NCI-H345 treated with DMSO at 0.1 percent for 48 hours (cell line): ENCODE measurements around the gene MT3.
"Not testable (repeated sequence)": the region's sequence is repeated elsewhere in the genome, so short reads cannot be mapped to it uniquely, and the experiment has no call there.

Source experiments
- DNase-seq: peaks from one replicate; lab custom pipeline; 2025; ENCODE audit not compliant: unreplicated experiment; lab: John Stamatoyannopoulos, UW

The MT3 gene

DNA sequence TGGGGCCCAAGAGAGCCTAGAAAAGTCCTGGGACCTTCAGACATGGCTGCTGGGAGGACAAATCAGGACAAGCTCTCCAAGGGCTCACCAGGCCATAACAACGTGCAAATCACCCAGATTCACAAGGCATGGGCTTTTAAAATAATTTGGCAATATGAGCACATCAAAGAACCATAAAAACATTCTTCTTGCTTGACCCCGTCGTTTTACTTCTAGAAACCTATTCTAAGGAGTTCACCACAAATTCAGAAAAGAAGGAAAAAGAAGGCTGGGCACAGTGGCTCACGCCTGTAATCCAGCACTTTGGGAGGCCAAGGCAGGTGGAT is 12.1 kb upstream of the MT3 start:
- DNase-seq, result no peak

DNA sequence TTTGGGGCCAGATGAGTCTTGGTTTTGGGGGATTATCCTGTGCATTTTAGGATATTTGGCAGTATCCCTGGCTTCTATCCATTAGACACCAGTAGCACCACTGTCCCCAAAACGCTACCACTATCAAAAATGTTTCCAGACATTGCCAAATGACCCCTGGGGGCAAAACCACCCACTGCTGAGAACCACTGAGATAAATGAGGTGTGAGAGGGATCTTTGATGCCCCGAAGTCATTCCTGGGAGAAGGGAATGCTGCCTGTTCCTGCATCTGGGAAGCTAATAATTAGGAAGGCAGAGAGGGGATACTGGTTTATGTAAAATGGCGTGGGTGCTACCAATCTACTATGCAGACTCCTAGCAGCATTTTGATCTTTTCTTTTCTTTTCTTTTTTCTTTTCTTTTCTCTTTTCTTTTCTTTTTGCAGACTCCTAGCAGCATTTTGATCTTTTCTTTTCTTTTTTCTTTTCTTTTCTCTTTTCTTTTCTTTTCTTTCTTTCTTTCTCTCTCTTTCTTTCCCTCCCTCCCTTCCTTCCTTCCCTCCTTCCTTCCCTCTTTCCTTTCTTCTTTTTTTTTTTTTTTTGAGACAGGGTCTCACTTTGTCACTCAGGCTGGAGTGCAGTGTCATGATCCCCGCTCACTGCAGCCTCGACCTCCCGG is 8.8 kb upstream of the MT3 start:
- no peak for DNase-seq

DNA sequence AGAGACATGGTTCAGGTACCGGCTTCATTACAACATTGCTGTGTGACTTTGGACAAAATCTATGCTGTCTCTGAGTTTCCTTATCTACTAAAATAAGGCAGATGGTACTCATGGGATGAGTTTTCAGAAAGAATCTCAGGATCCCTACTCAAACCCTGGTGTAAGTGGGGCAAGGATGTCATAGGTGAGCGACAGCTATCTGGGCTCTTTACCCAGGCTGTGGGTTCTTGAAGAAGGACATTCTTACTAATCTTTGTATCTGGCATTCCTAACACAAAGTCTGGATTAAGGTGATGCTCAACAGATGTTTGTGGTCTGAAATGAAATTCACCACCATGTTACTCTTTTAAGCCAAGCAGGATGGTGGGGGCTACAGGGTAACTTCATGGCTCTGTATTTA is 6.4 kb upstream of the MT3 start:
- DNase-seq, result not testable (repeated sequence)

DNA sequence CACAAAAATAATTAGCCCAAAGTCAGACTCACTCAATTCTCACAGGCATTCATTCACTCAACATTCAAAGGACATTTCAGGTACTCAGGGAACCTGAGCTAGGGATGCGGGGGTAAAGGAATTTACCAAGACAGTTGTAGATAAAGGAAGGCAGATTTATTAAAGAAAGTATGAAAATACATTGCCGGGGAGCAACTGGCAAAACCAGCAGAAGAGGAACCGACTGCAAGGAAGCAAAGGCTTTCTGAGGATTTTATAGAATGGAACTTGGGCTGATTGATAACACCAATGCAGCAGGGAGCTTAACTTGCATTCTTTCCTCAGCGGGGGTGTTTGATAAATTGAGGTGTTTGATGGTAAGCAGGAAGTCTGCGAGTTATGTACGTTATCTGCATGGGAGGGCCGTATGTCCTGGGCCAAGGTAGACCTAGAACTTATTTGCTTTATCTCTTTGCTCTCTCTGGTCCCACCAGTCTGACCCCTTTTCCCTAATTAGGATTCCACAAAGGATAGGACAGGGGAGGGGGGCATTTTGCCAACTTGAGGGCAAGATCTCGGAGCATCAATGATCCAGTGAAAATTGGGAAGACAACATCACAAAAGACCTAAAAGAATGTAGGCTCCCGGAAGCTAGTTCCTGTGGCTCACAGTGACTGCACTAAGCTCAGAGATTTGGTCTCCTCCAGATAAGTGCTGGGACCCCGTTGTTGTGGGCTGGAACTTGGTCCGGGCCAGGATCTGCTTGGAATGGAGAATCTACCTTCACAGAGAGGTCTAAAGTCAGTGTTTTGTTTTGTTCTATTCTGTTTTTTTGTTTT is 5.8 kb upstream of the MT3 start:
- no peak for DNase-seq

DNA sequence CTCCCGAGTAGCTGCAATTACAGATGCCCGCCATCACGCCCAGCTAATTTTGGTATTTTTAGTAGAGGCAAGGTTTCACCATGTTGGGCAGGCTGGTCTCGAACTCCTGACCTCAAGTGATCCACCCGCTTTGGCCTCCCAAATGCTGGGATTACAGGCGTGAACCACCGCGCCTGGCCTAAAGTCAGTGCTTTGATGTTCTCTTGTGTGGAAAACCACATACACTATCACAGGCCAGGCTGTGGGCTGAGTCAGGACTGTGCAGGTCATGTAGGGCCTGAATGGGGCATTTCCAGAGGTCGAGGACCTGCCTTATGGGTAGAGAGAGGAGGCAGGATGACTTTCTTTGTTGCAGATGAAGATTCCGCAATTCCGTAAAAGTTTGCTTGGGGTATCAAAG is 5.1 kb upstream of the MT3 start:
- no peak for DNase-seq

DNA sequence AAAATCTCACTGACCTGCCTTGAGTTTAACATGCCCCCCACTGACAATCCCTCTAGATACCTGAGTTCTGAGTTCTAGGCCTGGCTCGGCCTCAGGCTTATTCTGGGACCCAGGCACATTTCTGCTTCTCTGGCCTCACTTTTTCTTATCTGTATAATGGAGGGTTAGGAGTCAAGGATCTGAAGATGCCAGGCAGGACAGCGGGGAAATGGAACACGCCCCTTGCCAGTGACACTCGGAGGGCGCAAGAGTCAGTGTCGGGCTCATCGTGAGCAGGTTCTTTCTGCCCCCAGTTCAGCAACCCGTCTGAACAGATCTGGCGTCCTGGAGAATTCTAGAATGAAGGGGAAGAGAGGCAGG is 567 bp upstream of the MT3 start:
- DNase-seq, result no peak

DNA sequence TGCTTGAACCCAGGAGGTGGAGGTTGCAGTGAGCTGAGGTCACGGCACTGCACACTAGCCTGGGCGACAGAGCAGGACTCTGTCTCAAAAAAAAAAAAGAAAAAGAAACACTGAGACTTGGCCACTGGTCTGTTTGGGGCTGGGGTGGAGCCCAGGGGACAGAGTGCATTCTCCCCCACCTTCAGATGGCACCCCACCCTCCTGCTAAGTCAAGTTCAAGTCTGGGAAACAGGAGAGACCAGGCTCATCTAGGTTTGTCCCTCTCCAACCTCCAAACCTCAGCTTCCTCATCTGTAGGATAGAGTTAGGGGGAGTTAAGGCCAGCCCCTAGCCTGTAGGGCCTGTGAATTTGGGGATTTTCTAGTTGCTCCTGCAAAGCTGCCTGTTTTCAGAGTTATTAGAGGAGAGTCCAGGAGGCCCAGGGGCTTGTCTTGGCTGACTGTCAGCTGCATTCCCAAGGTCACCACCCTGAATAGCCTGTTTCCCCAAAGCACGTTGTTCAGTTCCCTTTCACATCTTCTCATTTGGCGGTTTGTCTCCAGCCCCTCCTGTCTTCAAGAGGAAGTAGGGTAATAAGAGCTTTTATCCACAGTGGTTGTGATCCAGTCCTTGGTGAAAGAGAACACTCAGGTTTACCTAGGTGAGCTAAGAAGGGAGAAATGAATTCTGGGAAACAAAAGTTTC is 2.2 kb downstream of the MT3 start:
- no peak for DNase-seq

DNA sequence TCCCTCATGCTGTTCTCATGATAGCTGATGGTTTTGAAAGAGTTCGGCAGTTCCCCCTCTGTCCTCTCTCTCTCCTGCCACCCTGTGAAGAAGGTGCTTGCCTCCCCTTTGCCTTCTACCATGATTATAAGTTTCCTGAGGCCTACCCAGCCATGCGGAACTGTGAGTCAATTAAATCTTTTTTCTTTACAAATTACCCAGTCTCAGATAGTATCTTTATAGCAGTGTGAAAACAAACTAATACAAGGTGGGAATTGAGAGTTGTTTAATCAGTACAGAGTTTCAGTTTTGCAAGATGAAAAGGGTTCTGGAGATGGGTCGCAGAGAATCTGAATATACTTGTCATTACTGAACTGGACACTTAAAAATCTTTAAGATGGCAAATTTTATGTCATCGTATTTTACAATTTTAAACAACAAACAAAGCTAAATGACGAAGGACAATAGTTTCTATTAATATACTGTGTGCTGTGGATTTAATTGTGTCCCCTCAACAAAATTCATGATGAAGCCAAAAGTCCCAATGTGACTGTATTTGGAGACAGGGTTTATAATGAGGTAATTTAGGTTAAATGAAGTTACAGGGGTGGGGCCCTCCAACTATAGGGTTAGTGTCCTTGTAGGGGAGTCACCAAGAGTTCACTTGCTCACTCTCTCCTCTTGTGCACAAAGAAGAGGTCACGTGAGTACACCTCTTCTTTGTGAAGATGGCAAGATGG is 4.4 kb downstream of the MT3 start:
- DNase-seq, result no peak

DNA sequence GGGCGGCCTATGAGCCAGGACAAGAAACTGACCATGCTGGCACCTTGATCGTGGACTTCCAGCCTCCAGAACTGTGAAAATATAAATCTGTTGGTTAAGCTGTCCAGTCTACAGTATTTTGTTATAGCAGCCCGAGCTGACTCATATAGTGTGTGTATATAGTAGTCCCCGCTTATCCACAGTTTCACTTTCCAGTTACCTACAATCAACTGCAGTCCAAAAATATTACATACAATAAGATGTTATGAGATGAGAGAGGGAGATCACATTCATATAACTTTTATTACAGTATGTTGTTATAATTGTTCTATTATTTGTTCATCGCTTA is 4.9 kb downstream of the MT3 start:
- no peak for DNase-seq

DNA sequence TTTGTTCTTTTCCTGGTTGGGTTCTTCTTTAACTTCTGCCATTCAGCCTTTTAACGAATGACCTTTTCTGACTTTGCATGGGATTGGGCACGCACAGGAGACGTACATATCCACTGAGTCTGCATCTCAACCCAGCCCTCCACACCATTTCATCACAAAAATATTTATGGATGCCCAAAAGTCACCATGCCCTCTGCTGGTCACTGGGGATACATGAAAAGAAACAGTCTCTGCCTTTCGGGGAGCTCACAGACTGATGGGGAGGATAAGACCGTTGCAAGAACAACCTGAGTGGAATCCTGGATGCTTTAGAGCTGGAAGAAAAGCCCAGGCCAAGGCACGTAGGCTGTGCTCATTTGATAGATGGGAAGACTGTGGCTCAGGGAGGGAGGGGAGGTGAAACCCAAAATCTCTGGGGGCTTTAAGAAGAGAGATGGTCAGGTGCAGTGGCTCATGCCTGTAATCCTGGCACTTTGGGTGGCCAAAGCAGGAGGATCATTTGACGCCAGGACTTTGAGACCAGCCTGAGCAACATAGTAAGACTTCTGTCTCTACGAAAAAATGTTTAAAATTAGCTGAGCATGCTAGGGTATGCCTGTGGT is 11.2 kb downstream of the MT3 start:
- DNase-seq, result peak; percentile 27

DNA sequence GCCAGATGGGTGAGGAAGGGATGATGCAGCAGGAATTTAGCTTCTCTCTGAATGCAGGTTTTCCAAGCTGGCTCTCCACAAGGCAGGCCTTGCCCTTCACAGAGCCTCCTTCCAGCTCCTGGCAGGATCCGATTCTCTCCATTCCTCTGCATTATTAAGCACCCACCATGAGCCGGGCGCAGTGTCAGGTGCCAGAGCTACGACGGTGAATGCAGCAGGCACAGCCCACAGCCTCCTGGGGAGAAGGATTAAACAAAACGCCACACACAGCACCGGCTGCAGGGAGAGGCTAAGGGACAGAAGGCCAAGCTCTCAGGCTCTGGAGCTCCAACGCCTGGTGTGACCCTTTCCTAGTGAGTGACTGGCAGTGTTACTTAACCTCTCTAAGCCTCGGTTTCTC is 12.0 kb downstream of the MT3 start:
- DNase-seq, result no peak

DNA sequence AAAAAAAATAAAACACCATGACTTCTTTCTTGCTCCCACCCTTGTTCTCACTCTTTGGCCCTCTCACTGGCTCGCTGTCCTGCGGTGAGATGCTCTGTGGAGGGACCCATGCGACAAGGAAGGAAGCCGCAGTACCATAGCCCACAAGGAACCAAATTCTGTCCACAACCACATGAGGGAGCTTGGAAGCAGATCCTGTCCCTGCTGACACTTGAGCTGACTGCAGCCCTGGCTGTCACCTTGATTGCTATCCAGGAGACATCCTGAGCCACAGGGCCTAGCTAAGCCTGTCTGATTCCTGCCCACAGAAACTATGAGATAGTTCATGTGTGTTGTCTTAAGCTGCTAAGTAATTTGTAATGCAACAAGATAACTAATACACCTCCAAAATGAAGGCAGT is 14.3 kb downstream of the MT3 start:
- DNase-seq, result no peak

DNA sequence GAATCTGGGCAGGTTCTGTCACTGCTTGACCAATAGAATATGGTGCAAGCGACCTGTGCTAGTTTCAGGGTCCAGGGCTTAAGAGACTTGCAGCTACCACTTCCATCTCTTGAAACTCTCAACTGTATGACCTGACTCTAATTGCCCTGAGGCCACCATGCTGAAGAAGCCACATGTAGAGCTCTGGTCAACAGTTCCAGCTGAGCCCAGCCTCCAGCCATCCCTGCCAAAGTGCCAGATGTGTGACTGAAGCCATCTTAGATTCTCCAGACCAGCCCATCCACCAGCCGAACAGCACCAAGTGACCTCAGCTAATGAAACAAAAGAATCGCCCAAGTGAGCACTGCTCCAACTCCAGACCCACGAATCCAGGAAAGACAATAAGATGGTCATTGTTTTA is 15.6 kb downstream of the MT3 start:
- no peak for DNase-seq

DNA sequence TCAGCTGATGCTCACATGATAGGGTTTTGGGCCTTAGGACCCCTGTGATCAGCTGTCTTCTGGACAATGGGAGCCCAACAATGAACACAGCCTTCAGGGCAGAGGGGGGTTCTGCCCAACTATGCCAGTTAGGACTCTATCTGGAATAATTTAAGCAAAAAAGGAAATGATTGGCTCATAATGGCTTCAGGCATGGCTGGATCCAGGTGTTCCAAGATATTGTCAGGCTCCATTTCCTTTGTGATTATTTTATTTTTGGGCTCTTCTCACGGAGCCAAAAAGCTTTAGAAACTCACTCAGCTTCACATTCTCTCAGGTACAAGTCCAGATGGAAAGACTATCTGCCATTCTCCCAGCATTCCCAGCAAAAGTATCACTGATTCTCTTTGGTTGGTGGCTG is 16.1 kb downstream of the MT3 start:
- no peak for DNase-seq

DNA sequence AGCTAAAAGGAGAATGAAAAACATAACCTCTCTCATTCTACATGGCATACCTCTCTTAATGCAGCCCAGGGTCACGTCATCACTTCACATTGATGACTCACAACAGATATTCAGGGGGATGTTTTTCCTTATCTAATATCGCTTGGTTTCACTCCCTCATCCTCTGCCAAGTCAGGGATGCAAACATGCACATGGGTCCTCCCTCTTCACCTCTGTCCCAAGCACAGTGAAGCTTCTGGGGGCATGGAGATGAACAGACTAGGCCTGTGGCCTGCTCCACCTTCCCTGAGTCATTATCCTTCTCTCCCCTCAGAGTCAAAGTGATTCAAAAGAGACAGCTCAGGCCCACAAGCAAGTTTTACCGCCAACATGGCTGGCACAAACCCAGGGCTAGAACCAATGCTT is 16.7 kb downstream of the MT3 start:
- no peak for DNase-seq

DNA sequence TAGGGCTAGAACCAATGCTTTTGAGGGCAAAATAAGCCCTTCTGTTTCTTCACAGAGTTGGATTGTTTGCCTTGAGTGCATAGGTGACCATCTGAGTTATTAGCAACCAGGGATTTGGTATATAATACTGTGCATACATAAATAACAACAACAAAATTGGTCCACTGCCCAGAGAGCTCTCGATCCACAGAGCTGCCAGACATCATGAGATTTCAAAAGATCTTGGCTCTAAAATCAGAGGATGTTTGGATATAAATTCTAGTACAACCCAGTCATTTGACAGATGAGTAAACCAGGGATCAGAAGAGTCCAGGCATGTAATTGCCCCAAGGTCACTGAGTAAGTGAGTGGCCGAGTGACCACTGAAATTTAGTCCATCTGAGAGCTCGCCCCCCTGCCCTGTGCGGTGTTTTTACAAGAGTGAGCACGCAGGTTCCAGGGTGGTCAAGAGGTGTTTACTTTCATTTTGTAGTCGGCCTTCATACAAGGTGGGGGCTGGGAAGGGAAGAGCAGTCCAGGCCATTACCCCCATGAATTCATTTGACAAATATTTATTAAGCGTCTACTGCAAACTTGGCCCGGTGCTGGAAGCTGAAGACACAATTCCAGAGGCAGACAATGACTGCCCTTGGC is 17.3 kb downstream of the MT3 start:
- no peak for DNase-seq

DNA sequence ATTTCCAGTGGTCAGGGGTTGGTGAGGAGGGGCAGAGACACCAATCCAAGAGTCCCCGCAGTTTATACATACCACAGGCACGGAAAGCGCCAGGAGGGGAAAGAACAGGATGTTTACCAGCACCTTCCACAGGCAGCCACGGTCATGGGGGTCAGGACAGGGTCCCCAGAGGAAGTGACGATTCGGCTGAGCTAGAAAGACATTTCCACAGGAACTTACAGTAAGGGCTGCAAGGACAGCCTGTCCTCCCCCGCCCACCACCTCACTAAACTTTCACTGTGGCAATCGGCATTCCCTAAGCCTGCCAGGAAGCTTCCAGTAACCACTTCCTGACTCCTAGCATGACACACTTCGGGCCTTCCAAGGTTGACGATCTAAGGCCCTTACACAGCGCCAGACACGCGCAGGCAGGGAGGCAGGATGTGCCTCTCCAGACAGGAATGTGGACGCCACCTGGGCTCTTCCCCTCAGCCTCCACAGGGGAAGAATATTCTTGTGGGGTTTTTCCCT is 17.8 kb downstream of the MT3 start:
- no peak for DNase-seq

DNA sequence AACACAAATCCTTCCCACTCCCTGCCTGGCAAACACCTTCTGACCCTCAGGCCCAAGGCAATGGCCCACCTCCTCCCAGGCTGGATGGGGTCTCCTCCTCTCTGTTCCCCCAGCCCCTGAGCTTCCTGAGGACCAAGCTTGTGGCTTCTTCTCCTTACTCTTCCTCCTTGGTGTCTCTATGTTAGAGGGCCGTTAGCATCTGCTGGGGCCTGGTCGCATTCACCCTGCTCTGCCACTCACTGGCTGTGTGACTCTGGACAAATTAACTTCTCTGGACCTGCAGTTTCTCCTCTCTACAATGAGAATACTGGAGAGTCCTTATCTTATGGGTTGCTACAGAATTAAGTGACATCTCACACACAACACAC is 18.3 kb downstream of the MT3 start:
- no peak for DNase-seq

DNA sequence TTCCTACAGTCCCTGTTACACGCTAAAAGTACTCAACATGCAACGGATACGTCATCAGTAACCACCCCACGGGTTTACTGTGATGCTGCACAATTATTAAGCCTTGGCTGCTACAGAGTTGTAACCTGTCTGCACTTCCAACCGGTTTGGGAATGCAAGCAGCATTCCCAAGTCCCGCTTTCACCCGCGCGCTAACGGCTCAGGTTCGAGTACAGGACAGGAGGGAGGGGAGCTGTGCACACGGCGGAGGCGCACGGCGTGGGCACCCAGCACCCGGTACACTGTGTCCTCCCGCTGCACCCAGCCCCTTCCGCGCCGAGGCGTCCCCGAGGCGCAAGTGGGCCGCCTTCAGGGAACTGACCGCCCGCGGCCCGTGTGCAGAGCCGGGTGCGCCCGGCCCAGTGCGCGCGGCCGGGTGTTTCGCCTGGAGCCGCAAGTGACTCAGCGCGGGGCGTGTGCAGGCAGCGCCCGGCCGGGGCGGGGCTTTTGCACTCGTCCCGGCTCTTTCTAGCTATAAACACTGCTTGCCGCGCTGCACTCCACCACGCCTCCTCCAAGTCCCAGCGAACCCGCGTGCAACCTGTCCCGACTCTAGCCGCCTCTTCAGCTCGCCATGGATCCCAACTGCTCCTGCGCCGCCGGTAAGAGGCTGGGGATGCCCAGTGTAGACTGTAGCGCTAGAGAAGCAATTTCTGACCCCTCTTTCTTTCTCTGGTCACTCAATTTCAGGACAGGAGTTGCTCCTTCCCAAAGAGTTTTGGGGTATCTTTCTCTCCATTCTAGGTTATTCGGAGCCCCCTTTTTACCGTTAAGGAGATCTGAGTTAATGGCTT is 18.9 kb downstream of the MT3 start, which contains the start of gene MT2A:
MT2A (plus strand) TSS at position 542 of the 833 bp plus-strand sequence; CDS start at position 614, 72 bp downstream.
- peak; percentile 84 for DNase-seq

DNA sequence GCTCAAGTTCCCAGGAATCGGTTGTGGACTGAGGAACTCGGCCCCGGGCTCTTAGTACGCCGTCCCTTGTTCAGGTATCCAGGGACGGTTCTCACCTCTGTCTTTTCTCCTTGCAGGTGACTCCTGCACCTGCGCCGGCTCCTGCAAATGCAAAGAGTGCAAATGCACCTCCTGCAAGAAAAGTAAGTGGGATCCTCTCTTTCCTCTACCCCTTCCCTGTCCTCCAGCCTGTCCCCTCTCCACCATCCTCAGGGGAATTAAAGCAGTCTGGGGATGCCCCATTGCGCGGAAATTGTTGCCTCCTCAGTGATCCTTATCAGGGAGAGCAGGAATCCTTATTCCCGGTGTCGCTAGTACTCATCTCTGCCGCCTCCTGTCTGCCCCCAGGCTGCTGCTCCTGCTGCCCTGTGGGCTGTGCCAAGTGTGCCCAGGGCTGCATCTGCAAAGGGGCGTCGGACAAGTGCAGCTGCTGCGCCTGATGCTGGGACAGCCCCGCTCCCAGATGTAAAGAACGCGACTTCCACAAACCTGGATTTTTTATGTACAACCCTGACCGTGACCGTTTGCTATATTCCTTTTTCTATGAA is 19.6 kb downstream of the MT3 start:
- no peak for DNase-seq
